Measurements from ENCODE around the gene NOL12. TPM values are rescaled to one million over a fixed set of nuclear protein-coding genes. Genes with fewer than 3 reads are reported as not detected.

Gene NOL12
- total RNA-seq, 1 experiment from 2014 or later: 30.4 TPM

- Histone ChIP-seq H3K9ac (ENCODE audit: extremely low read depth, insufficient read length, low read length) (peak within 1 kb of the TSS; percentile 53), H2AK5ac (ENCODE audit: insufficient read length, low read length) (no peak within 1 kb of the TSS), H3K23me2 (ENCODE audit: insufficient read length, low read depth, low read length, poor library complexity, severe bottlenecking) (peaks cover 7% of the 10 kb centered on the region), H3K79me1 (ENCODE audit: insufficient read depth, low read depth, low read length, poor library complexity, severe bottlenecking) (peaks cover 8% of the 10 kb centered on the region), H3K27ac (ENCODE audit: insufficient read length, low read depth, low read length) (peak within 1 kb of the TSS; percentile 2), H4K5ac (ENCODE audit: insufficient read length, low read depth, low read length) (no peak within 1 kb of the TSS), H3K56ac (ENCODE audit: insufficient read length, low read depth, low read length) (no peak within 1 kb of the TSS), H2BK15ac (ENCODE audit: low read depth, low read length) (no peak within 1 kb of the TSS), H3K79me2 (ENCODE audit: insufficient read depth, low read length) (peaks cover 22% of the 10 kb centered on the region; the same call in 1 of the 2 replicates), H4K20me1 (ENCODE audit: control insufficient read depth, insufficient read depth, insufficient read length) (no peaks in the 10 kb centered on the region), H3K18ac (ENCODE audit: insufficient read length, low read depth, low read length) (no peak within 1 kb of the TSS), H3T11ph (ENCODE audit: low read length) (no peak within 1 kb of the TSS), H3K4ac (ENCODE audit: low read depth, low read length) (no peak within 1 kb of the TSS), H2BK120ac (ENCODE audit: low read depth, low read length, poor library complexity, severe bottlenecking) (no peak within 1 kb of the TSS), H4K91ac (ENCODE audit: insufficient read length, low read depth, low read length) (no peak within 1 kb of the TSS), H4K8ac (replicated peaks; ENCODE audit: insufficient read length, low read depth, low read length) (no peak within 1 kb of the TSS), H3K27me3 (ENCODE audit: insufficient read depth, low read length) (no peaks in the 10 kb centered on the region), H3K23ac (ENCODE audit: insufficient read length, low read depth, low read length) (no peak within 1 kb of the TSS), H3K14ac (ENCODE audit: insufficient read depth, low read length) (peak within 1 kb of the TSS; percentile 79), H2AFZ (ENCODE audit: low read length) (peak within 1 kb of the TSS; percentile 89), H3K4me2 (ENCODE audit: insufficient read depth, insufficient read length, low read length) (peak within 1 kb of the TSS; percentile 95), H2BK12ac (ENCODE audit: insufficient read length, low read depth, low read length) (no peak within 1 kb of the TSS), H3K4me1 (ENCODE audit: insufficient read depth, low read length) (peaks cover 2% of the 10 kb centered on the region; the same call in 1 of the 2 replicates), H3K9me3 (ENCODE audit: control insufficient read depth, low read depth, low read length) (no peaks in the 10 kb centered on the region), H2BK20ac (ENCODE audit: low read depth, low read length, poor library complexity, severe bottlenecking) (no peak within 1 kb of the TSS), H2BK5ac (ENCODE audit: insufficient read length, low read length) (no peak within 1 kb of the TSS)
- Mint-ChIP-seq H3K9me3 (no peaks in the 10 kb centered on the region; a peak in 1 of 5 replicates), H3K27me3 (ENCODE audit: low read depth) (no peaks in the 10 kb centered on the region), H3K4me1 (peaks cover 22 to 23% of the 10 kb centered on the region in 2 experiments), H3K4me3 (peak within 1 kb of the TSS; percentile 88 to 91), H3K27ac (peak within 1 kb of the TSS in 2 of 3 experiments; percentile 70 to 97; a peak in 5 of 7 replicates), H3K36me3 (ENCODE audit: insufficient read depth in 1 of 3, low read depth in 3 of 3) (peaks cover 0 to 20% (median 18%) of the 10 kb centered on the region in 3 experiments; a peak in 6 of 7 replicates)
- DNase-seq: peak; percentile 99
- no peak for TF ChIP-seq CTCF (conservative IDR thresholded peaks at IDR 0.05)
- WGBS (ENCODE audit: extremely low coverage, insufficient read length, low lambda C conversion rate): no CpG with 5 or more reads among the region's 101 CpGs
Measured at GRCh38 chr22:37658133-37659065, 27.7 kb upstream of the NOL12 start, which contains the start of gene PDXP. Gene PDXP, plus strand, starts transcription at chr22:37658723. Its CDS starts 60 bp downstream, at chr22:37658783.

All from H9 (cell line).